Inflammatory macrophage treated with lipopolysaccharide for 4 hours (primary cell): ENCODE measurements around the gene SFT2D2.

Experiments used
- DNase-seq: peaks from one replicate; pipeline ENCODE4 v3.0.0-alpha.2; 2020

SFT2D2 gene

GRCh38 chr1:168271636-168272035, 45.8 kb downstream of the SFT2D2 start:
- no peak for DNase-seq

GRCh38 chr1:168273575-168273974, 47.8 kb downstream of the SFT2D2 start:
- no peak for DNase-seq

- DNase-seq: no peak
Measured at GRCh38 chr1:168279253-168279652, 53.4 kb downstream of the SFT2D2 start.

GRCh38 chr1:168280296-168280927, 54.6 kb downstream of the SFT2D2 start, which contains the start of gene TBX19:
Gene TBX19, plus strand, starts transcription at chr1:168280877. Its CDS starts 214 bp downstream, at chr1:168281091.
- no peak for DNase-seq

GRCh38 chr1:168281603-168282325, 56.0 kb downstream of the SFT2D2 start:
- DNase-seq: no peak

GRCh38 chr1:168285521-168285790, 59.7 kb downstream of the SFT2D2 start:
- DNase-seq: no peak

GRCh38 chr1:168285971-168286927, 60.4 kb downstream of the SFT2D2 start:
- no peak for DNase-seq

GRCh38 chr1:168287237-168287664, 61.4 kb downstream of the SFT2D2 start:
- peak; percentile 58 for DNase-seq

GRCh38 chr1:168288311-168289052, 62.7 kb downstream of the SFT2D2 start:
- DNase-seq: no peak

GRCh38 chr1:168291222-168291837, 65.5 kb downstream of the SFT2D2 start:
- DNase-seq: no peak

- DNase-seq: no peak
Measured at GRCh38 chr1:168293356-168293755, 67.6 kb downstream of the SFT2D2 start.

- no peak for DNase-seq
Measured at GRCh38 chr1:168295411-168296114, 69.8 kb downstream of the SFT2D2 start.

- DNase-seq: no peak
Measured at GRCh38 chr1:168297019-168297730, 71.4 kb downstream of the SFT2D2 start.

GRCh38 chr1:168298446-168298845, 72.6 kb downstream of the SFT2D2 start:
- DNase-seq: no peak

- no peak for DNase-seq
Measured at GRCh38 chr1:168300626-168301025, 74.8 kb downstream of the SFT2D2 start.

GRCh38 chr1:168301664-168302320, 76.0 kb downstream of the SFT2D2 start:
- no peak for DNase-seq
